Memory B cell (primary cell): Measurements from ENCODE around the gene ADK.
"Not testable (repeated sequence)": the region's sequence is repeated elsewhere in the genome, so short reads cannot be mapped to it uniquely, and the experiment has no call there.

Experiments
- ATAC-seq: fragments of 150-1000 bp; cut with Tn5 transposase; 2 replicates; pipeline ENCODE4 v1.10.0; 2021; ENCODE audit warnings: low read depth, mild to moderate bottlenecking, moderate library complexity
- DNase-seq, 2 donors: peaks; one replicate each; pipeline ENCODE4 v3.0.0; 2022; ENCODE audit warnings: low spot score in 2 of 2
- H3K27ac Mint-ChIP-seq: one replicate; pipeline ENCODE4 v1.8.0; 2022; ENCODE audit warnings: mild to moderate bottlenecking, moderate library complexity, mixed read lengths
- H3K27me3 Mint-ChIP-seq: one replicate; pipeline ENCODE4 v1.8.0; 2022; ENCODE audit warnings: mixed read lengths
- H3K36me3 Mint-ChIP-seq: one replicate; pipeline ENCODE4 v1.8.0; 2022; ENCODE audit warnings: mild to moderate bottlenecking, mixed read lengths
- H3K4me1 Mint-ChIP-seq: one replicate; pipeline ENCODE4 v1.8.0; 2022; ENCODE audit warnings: mixed read lengths
- H3K4me3 Mint-ChIP-seq: one replicate; pipeline ENCODE4 v1.8.0; 2022; ENCODE audit warnings: mild to moderate bottlenecking, moderate library complexity, mixed read lengths
- H3K9me3 Mint-ChIP-seq: one replicate; pipeline ENCODE4 v1.8.0; 2022; ENCODE audit warnings: mixed read lengths

The ADK gene

GRCh38 chr10:74178042-74178791 is 27.2 kb downstream of the ADK start:
- H3K4me3 Mint-ChIP-seq, result peak overlapping the region; percentile 37
- H3K36me3 Mint-ChIP-seq, result no peaks in the 10 kb centered on the region
- ATAC-seq (no peak), DNase-seq (no peak)
- H3K27ac Mint-ChIP-seq, result peak overlapping the region; percentile 96
- no peaks in the 10 kb centered on the region for H3K9me3 Mint-ChIP-seq
- H3K4me1 Mint-ChIP-seq, result peaks cover 31% of the 10 kb centered on the region
- no peaks in the 10 kb centered on the region for H3K27me3 Mint-ChIP-seq

- H3K4me3 Mint-ChIP-seq, result peak overlapping the region; percentile 9
- H3K9me3 Mint-ChIP-seq, result no peaks in the 10 kb centered on the region
- H3K36me3 Mint-ChIP-seq, result no peaks in the 10 kb centered on the region
- ATAC-seq (no peak), DNase-seq (no peak)
- H3K4me1 Mint-ChIP-seq, result peaks cover 31% of the 10 kb centered on the region
- no peaks in the 10 kb centered on the region for H3K27me3 Mint-ChIP-seq
- peak overlapping the region; percentile 96 for H3K27ac Mint-ChIP-seq
Measured at GRCh38 chr10:74179111-74179710, 28.2 kb downstream of the ADK start.

GRCh38 chr10:74186678-74187077 is 35.7 kb downstream of the ADK start:
- peak overlapping the region; percentile 22 for H3K27ac Mint-ChIP-seq
- DNase-seq (no peak), ATAC-seq (no peak)
- H3K36me3 Mint-ChIP-seq, result peaks cover 6% of the 10 kb centered on the region
- H3K27me3 Mint-ChIP-seq, result no peaks in the 10 kb centered on the region
- peaks cover 24% of the 10 kb centered on the region for H3K4me1 Mint-ChIP-seq
- peaks cover 1% of the 10 kb centered on the region for H3K9me3 Mint-ChIP-seq
- no peak overlapping the region for H3K4me3 Mint-ChIP-seq

- H3K27me3 Mint-ChIP-seq, result no peaks in the 10 kb centered on the region
- no peak for ATAC-seq
- H3K9me3 Mint-ChIP-seq, result peaks cover 1% of the 10 kb centered on the region
- H3K4me3 Mint-ChIP-seq, result no peak overlapping the region
- DNase-seq, result no peak
- peaks cover 6% of the 10 kb centered on the region for H3K36me3 Mint-ChIP-seq
- peaks cover 22% of the 10 kb centered on the region for H3K4me1 Mint-ChIP-seq
- H3K27ac Mint-ChIP-seq, result peak overlapping the region; percentile 22
Measured at GRCh38 chr10:74187237-74187636, 36.2 kb downstream of the ADK start.

- Mint-ChIP-seq H3K4me3 (peak overlapping the region; percentile 14), H3K4me1 (peaks cover 25% of the 10 kb centered on the region)
- DNase-seq, H3K27me3 Mint-ChIP-seq, H3K9me3 Mint-ChIP-seq, H3K36me3 Mint-ChIP-seq, ATAC-seq, H3K27ac Mint-ChIP-seq: not testable (repeated sequence)
Measured at GRCh38 chr10:74188617-74189016, 37.6 kb downstream of the ADK start.

- H3K36me3 Mint-ChIP-seq, result peaks cover 7% of the 10 kb centered on the region
- H3K27ac Mint-ChIP-seq, result peak overlapping the region; percentile 78
- peaks cover 1% of the 10 kb centered on the region for H3K9me3 Mint-ChIP-seq
- peaks cover 35% of the 10 kb centered on the region for H3K4me1 Mint-ChIP-seq
- DNase-seq, result peak in 1 of 2 donors; percentile 26
- peak overlapping the region; percentile 52 for H3K4me3 Mint-ChIP-seq
- no peaks in the 10 kb centered on the region for H3K27me3 Mint-ChIP-seq
- peak; percentile 98 for ATAC-seq
Measured at GRCh38 chr10:74189999-74190421, 39.0 kb downstream of the ADK start.

GRCh38 chr10:74190494-74190893 is 39.5 kb downstream of the ADK start:
- H3K4me1 Mint-ChIP-seq, result peaks cover 35% of the 10 kb centered on the region
- H3K9me3 Mint-ChIP-seq, result peaks cover 1% of the 10 kb centered on the region
- peaks cover 5% of the 10 kb centered on the region for H3K36me3 Mint-ChIP-seq
- peak; percentile 11 for ATAC-seq
- DNase-seq, result no peak
- H3K27me3 Mint-ChIP-seq, result no peaks in the 10 kb centered on the region
- H3K27ac Mint-ChIP-seq, result peak overlapping the region; percentile 78
- H3K4me3 Mint-ChIP-seq, result peak overlapping the region; percentile 52

GRCh38 chr10:74194545-74194944 is 43.5 kb downstream of the ADK start:
- ATAC-seq (no peak), DNase-seq (no peak)
- no peak overlapping the region for H3K27ac Mint-ChIP-seq
- peaks cover 2% of the 10 kb centered on the region for H3K36me3 Mint-ChIP-seq
- H3K27me3 Mint-ChIP-seq, result no peaks in the 10 kb centered on the region
- H3K4me3 Mint-ChIP-seq, result no peak overlapping the region
- H3K4me1 Mint-ChIP-seq, result peaks cover 30% of the 10 kb centered on the region
- peaks cover 2% of the 10 kb centered on the region for H3K9me3 Mint-ChIP-seq

- no peaks in the 10 kb centered on the region for H3K27me3 Mint-ChIP-seq
- H3K9me3 Mint-ChIP-seq, result peaks cover 2% of the 10 kb centered on the region
- no peak for ATAC-seq
- no peak for DNase-seq
- H3K4me1 Mint-ChIP-seq, result peaks cover 26% of the 10 kb centered on the region
- no peak overlapping the region for H3K4me3 Mint-ChIP-seq
- H3K27ac Mint-ChIP-seq, result no peak overlapping the region
- H3K36me3 Mint-ChIP-seq, result peaks cover 2% of the 10 kb centered on the region
Measured at GRCh38 chr10:74194999-74195398, 44.0 kb downstream of the ADK start.

- H3K27ac Mint-ChIP-seq, result no peak overlapping the region
- ATAC-seq (no peak), DNase-seq (no peak)
- no peaks in the 10 kb centered on the region for H3K27me3 Mint-ChIP-seq
- H3K9me3 Mint-ChIP-seq, result peaks cover 2% of the 10 kb centered on the region
- no peak overlapping the region for H3K4me3 Mint-ChIP-seq
- H3K4me1 Mint-ChIP-seq, result peaks cover 12% of the 10 kb centered on the region
- peaks cover 7% of the 10 kb centered on the region for H3K36me3 Mint-ChIP-seq
Measured at GRCh38 chr10:74199315-74199714, 48.3 kb downstream of the ADK start.

GRCh38 chr10:74202356-74202755 is 51.3 kb downstream of the ADK start:
- no peak overlapping the region for H3K27ac Mint-ChIP-seq
- DNase-seq (no peak), ATAC-seq (no peak)
- peaks cover 2% of the 10 kb centered on the region for H3K9me3 Mint-ChIP-seq
- H3K27me3 Mint-ChIP-seq, result no peaks in the 10 kb centered on the region
- H3K4me3 Mint-ChIP-seq, result no peak overlapping the region
- H3K36me3 Mint-ChIP-seq, result peaks cover 10% of the 10 kb centered on the region
- H3K4me1 Mint-ChIP-seq, result peaks cover 7% of the 10 kb centered on the region

- peak overlapping the region; percentile 75 for H3K27ac Mint-ChIP-seq
- ATAC-seq (no peak), DNase-seq (no peak)
- no peaks in the 10 kb centered on the region for H3K9me3 Mint-ChIP-seq
- H3K4me1 Mint-ChIP-seq, result peaks cover 5% of the 10 kb centered on the region
- no peak overlapping the region for H3K4me3 Mint-ChIP-seq
- peaks cover 9% of the 10 kb centered on the region for H3K36me3 Mint-ChIP-seq
- no peaks in the 10 kb centered on the region for H3K27me3 Mint-ChIP-seq
Measured at GRCh38 chr10:74206746-74207145, 55.7 kb downstream of the ADK start.

GRCh38 chr10:74207691-74208480 is 56.9 kb downstream of the ADK start:
- Mint-ChIP-seq H3K27ac (peak overlapping the region; percentile 75), H3K4me1 (peaks cover 12% of the 10 kb centered on the region), H3K36me3 (peaks cover 7% of the 10 kb centered on the region), H3K4me3 (no peak overlapping the region), H3K9me3 (no peaks in the 10 kb centered on the region), H3K27me3 (no peaks in the 10 kb centered on the region)
- DNase-seq (no peak), ATAC-seq (no peak)

- DNase-seq, result no peak
- Mint-ChIP-seq H3K9me3 (no peaks in the 10 kb centered on the region), H3K36me3 (peaks cover 7% of the 10 kb centered on the region), H3K27me3 (no peaks in the 10 kb centered on the region), H3K27ac (no peak overlapping the region), H3K4me1 (peaks cover 12% of the 10 kb centered on the region), H3K4me3 (no peak overlapping the region)
- ATAC-seq, result no peak
Measured at GRCh38 chr10:74208997-74209396, 58.0 kb downstream of the ADK start.
